ENCODE results near the gene DTNB.

DTNB gene

DNA sequence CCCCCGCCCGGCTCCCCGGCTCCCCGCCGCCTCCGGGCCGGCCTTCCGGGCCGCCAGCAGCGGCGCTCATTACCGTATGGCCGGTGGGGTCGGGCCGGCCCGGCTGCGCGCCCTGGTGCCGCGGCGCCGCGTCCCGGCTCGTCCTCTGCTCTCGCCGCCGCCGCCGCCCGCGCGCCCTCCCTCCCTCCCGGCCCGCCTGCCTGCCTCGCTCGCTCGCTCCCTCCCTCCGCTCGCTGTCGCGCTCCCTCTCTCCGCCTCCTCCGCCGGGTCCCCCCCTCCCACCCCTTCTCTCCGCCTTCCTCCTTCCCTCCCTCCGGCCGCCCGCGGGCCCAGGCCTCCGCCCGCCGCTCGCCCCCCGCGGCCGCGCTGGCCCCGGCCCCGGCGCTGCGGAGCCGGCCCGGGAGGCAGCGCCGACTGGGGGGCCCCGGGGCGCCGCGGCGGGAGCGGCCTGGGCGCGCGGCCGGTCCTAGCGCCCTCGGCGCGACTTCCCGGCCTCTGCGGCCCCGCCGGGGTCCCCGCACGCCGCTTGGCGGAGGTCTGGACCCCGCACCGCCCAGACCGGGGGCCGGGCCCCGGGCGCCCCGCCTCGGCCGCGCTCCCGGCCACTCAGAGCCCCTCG, 331.5 kb downstream of the DTNB start, which contains the start of gene DNMT3A:
Gene DNMT3A (minus strand): TSS at position 173 of the 619 bp plus-strand sequence. CDS start 27,941 bp downstream, outside the sequence.
- TF ChIP-seq, protein P1, sequence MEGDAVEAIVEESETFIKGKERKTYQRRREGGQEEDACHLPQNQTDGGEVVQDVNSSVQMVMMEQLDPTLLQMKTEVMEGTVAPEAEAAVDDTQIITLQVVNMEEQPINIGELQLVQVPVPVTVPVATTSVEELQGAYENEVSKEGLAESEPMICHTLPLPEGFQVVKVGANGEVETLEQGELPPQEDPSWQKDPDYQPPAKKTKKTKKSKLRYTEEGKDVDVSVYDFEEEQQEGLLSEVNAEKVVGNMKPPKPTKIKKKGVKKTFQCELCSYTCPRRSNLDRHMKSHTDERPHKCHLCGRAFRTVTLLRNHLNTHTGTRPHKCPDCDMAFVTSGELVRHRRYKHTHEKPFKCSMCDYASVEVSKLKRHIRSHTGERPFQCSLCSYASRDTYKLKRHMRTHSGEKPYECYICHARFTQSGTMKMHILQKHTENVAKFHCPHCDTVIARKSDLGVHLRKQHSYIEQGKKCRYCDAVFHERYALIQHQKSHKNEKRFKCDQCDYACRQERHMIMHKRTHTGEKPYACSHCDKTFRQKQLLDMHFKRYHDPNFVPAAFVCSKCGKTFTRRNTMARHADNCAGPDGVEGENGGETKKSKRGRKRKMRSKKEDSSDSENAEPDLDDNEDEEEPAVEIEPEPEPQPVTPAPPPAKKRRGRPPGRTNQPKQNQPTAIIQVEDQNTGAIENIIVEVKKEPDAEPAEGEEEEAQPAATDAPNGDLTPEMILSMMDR (IDR thresholded peaks at IDR 0.05; ENCODE audit: low read depth, low read length), result no peak
- peak; percentile 38 for DNase-seq (ENCODE audit: extremely low read depth, low read depth)

DNA sequence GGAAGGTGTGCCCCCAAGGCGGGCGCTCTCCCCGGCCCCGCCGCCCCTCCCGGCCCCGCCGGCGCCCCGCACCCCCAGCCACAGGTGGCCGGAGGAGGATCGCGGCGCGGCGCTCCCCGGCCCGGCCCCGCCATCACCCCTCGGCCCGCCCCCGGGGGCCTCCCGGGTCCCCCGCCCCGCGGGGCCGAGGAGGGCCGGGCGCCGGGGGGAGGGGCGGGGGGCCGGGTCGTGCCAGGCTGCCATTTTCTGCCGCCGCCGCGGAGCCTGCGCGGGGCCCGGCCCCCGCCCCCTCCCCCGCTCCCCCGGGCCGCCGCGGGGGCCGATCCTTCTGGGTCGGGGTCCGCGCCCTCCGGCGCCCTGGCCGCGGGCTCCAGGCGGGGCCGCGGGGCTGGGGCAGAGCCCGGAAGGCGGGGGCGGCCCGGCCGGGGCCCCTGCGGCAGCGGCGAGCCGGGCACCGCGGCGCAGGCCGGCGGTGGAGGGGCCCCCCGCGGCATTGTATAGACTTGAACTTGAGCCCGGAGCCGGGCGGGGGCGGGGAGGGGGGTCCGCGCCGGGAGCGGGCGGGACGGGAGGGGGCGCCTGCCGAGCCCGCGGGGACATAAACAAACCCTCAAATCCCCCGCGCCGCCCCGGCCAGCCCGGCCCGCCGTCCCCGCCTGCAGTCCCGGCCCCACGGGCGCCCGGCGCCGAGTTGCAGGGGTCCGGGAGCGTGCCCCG, 332.2 kb downstream of the DTNB start:
- TF ChIP-seq, protein P1 (IDR thresholded peaks at IDR 0.05; ENCODE audit: low read depth, low read length), result no peak
- DNase-seq (ENCODE audit: extremely low read depth, low read depth), result no peak

DNA sequence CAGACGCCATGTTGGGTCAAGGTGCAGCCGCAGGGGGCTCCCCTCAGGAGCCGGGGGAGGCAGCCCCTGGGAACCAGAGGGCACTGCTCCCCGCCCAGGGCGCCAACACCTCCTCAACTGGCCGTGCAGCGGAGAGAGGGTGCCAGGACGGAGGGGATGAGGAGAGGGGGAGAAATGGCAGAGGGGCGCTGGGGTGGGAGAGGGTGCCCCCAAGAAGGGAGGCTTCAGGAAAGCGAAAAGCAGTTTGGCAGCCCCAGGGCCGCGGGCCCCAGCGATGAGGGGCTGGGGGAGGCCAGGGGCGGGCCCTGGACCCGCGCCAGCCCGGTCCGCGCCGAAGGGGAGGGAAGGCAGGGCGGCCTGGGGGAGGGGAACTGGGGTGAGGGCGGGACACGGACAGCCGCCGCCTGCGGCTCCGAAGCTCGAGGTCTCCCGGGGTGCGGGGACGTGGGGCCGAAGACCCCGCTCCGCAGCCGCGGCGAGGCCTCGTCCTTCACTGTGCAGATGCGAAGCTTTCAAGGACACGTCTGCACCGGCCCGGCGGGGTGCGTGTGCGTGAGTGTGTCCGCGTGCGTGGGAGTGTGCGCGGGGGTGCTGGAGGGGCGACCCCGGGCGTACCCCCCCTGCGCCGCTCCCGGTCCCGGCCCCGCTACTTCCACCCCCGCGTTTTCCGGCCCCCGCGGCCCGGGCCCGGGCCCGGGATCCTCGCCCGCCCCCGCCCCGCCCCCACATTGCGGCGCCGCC, 333.0 kb downstream of the DTNB start:
- TF ChIP-seq, protein P1 (IDR thresholded peaks at IDR 0.05; ENCODE audit: low read depth, low read length), result no peak
- no peak for DNase-seq (ENCODE audit: extremely low read depth, low read depth)

DNA sequence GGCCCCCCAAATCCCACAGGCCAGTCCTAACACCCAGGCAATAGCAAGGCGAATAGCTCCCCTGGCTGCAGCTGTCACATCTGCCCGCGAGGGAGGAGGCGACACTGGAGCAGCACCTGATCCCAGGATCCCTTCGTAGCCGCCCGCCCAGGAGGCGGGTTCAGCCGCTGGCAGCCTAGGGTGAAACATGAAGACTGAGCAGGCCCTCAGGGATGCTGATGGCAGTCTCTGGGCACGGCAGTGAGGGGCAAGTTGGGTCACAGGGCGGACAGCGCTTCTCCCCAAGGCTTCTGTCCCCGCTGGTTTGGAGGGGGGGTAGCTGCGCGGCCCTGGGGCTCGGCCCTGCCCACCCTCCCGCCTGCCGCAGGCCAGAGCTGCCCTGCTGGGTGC, 333.6 kb downstream of the DTNB start:
- TF ChIP-seq, protein P1 (IDR thresholded peaks at IDR 0.05; ENCODE audit: low read depth, low read length), result no peak
- no peak for DNase-seq (ENCODE audit: extremely low read depth, low read depth)

DNA sequence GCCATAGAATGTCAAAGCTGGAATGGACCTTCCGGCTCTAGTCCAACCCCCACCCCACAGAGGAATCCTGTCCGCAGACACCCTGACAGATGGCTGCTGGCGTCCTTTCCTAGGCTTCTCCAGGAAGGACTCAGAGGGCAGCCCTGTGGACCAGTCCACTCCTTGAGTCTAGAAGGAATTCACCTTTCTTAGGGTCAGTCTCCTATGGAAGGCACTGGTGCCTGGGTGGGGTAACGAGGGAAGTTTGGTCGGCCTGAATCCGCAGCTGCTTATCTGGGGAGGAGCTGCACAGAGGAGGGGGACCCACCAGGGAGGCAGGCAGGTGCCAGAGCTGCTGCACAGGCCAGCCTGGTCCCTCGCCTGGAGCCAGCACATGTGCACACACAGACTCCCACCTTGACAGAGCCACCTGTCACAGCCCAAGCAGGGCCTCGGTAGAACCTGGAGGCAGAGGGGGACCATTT, 334.1 kb downstream of the DTNB start:
- no peak for DNase-seq (ENCODE audit: extremely low read depth, low read depth)
- TF ChIP-seq, protein P1 (IDR thresholded peaks at IDR 0.05; ENCODE audit: low read depth, low read length), result no peak

DNA sequence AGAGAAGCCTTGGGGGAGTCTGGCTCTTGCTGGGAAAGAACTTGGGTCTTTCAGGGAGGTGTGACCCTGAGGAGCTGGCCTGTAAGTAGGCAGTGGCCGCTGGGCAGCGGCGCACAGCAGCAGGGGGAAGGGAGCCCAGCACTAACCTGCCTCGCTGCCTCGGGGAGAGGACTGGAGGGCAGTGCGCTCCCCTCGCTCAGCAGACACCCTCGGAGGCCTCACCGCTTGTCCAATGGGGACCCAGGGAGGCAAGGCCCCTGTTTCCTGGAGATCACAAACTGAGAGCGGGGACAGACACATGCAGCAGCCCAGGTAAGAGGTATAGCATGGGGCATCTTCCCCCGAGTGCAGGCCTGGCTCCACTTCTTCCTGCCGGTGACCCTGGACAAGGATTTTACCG, 335.0 kb downstream of the DTNB start:
- no peak for DNase-seq (ENCODE audit: extremely low read depth, low read depth)
- TF ChIP-seq, protein P1 (IDR thresholded peaks at IDR 0.05; ENCODE audit: low read depth, low read length), result no peak

DNA sequence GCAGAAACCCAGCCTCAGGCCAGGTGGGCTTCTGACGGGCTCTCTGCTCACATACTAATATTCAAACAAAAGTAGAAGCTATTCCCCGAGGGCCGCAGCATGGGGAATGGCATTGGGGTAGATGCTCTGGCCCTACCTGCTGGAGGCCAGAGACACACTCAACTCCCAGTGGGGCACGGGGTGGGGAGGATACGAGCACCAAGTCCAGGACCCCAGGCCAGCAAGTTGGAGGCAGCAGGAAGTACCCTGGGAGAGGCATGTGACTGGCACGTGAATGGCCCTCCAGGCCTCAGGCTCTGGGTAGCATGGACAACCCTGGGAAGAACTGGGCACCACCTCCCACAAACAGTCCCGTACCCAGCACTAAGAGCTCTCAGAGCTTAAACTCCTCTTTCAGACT, 335.5 kb downstream of the DTNB start:
- TF ChIP-seq, protein P1 (IDR thresholded peaks at IDR 0.05; ENCODE audit: low read depth, low read length), result no peak
- no peak for DNase-seq (ENCODE audit: extremely low read depth, low read depth)
